GM12892 (cell line): ENCODE measurements around the gene AASDHPPT.

Source experiments
- DNase-seq: peaks from one replicate; pipeline ENCODE4 v3.0.0; 2011; ENCODE audit not compliant: insufficient read length
- FAIRE-seq: peaks from 2 replicates; lab custom pipeline; 2011; peaks lifted over from hg19 to GRCh38; lab: Jason Lieb, UNC
- POLR2A ChIP-seq: IDR thresholded peaks from 2 replicates; pipeline ENCODE4 v1.6.1; 2011; ENCODE audit warnings: low read depth, low read length, control low read depth
- POLR2AphosphoS5 ChIP-seq: IDR thresholded peaks from 2 replicates; pipeline ENCODE4 v1.6.1; 2011; ENCODE audit warnings: low read depth, low read length, control low read depth
- TAF1 ChIP-seq: IDR thresholded peaks from 2 replicates; pipeline ENCODE4 v1.6.1; 2011; ENCODE audit warnings: low read depth, mild to moderate bottlenecking, control low read depth, low read length, borderline replicate concordance

Gene AASDHPPT

GRCh38 chr11:106061249-106061784, 16.1 kb upstream of the AASDHPPT start:
- TF ChIP-seq POLR2AphosphoS5 (no peak), POLR2A (no peak), TAF1 (no peak)
- no peak for DNase-seq
- peak; percentile 14 for FAIRE-seq

GRCh38 chr11:106061954-106062949, 15.2 kb upstream of the AASDHPPT start:
- DNase-seq = no peak
- peak; percentile 57 for FAIRE-seq
- no peak for TF ChIP-seq POLR2A
- TF ChIP-seq TAF1 = no peak
- no peak for TF ChIP-seq POLR2AphosphoS5

GRCh38 chr11:106063009-106063408, 14.5 kb upstream of the AASDHPPT start:
- FAIRE-seq = no peak
- no peak for DNase-seq
- TF ChIP-seq POLR2AphosphoS5 (no peak), POLR2A (no peak), TAF1 (no peak)

DNA sequence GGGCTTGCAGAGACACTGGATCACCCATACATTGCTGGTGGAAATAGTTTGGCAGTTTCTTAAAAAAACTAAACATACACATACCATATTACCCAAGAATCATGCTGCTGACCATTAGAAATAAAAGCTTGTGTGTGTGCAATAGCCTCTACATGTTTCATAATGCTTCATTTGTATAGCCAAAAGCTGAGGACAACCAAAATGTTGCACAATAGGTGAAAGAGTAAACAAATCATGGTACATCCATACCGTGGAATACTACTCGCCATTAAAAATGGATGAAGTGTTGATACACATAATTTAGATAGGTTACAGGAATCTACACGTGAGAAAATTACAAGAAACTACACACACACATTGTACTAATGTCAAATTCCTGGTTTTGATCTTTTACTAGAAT, 6.9 kb upstream of the AASDHPPT start:
- no peak for TF ChIP-seq POLR2A
- TF ChIP-seq TAF1 = no peak
- no peak for TF ChIP-seq POLR2AphosphoS5
- DNase-seq (no peak), FAIRE-seq (peak; percentile 76)

DNA sequence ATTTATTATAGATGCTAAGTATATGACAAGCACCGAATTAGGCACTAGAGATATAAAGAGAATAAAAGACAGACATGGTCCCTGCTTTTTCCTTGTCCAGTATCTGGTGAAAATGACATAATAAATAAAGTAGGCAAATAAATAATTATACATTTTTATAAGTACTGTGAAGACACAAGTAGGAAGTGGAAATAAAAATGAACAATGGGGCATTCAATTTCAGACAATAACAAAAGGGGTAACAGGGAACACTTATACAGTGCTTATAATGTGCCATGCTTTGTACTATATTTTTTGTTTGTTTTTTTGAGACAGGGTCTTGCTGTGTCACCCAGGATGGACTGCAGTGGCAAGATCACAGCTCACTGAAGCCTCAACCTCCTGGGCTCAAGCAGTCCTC, 4.7 kb upstream of the AASDHPPT start:
- no peak for TF ChIP-seq POLR2AphosphoS5
- no peak for TF ChIP-seq TAF1
- TF ChIP-seq POLR2A = no peak
- FAIRE-seq = no peak
- DNase-seq = no peak

- DNase-seq (no peak), FAIRE-seq (no peak)
- TF ChIP-seq TAF1 = no peak
- TF ChIP-seq POLR2A = no peak
- no peak for TF ChIP-seq POLR2AphosphoS5
Observed at GRCh38 chr11:106076171-106076918, 1.1 kb upstream of the AASDHPPT start.

DNA sequence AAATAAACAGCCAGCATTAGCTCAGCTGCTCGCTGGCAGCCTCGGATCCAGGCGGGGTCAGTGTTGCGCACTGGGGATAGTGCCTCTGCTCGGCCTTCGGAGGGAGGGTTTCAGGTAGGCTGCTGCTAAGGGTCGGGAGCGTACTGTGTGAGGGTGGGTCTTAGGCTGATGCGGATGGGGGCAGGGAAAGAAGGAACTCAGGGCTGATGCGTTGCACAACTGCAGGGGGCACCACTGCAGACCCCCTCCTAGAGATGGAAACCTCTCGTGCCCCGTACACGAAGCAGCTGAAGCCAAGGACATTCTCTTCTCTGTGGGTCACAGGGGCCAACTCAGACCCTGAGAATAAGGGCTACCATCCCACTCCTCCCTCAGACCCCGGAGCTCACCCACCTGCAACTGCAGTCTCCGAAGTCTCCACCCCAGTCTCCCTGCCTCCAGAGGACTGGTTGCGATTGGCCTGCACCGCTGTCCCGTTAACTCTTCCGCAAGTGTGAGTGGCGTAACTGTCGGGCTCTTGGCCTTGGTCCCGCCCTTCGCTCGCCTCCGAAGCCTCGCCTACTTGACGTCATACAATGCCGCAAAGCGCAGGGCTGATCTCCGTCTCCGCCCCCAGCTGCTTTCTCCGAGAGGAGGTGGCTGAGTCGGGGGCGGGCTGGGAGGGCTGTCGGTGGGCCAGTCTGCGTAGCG, 398 bp upstream of the AASDHPPT start, which contains the start of gene KBTBD3:
Gene KBTBD3, minus strand, starts transcription at position 429 of the 690 bp plus-strand sequence. CDS start 18,250 bp downstream, outside the sequence.
- TF ChIP-seq POLR2A (peak; percentile 26; the same call in 1 of the 2 replicates), TAF1 (0 out of 2 replicates have a peak, but pooled peaks have one; percentile 7), POLR2AphosphoS5 (no peak)
- FAIRE-seq (peak; percentile 100), DNase-seq (peak; percentile 60)

DNA sequence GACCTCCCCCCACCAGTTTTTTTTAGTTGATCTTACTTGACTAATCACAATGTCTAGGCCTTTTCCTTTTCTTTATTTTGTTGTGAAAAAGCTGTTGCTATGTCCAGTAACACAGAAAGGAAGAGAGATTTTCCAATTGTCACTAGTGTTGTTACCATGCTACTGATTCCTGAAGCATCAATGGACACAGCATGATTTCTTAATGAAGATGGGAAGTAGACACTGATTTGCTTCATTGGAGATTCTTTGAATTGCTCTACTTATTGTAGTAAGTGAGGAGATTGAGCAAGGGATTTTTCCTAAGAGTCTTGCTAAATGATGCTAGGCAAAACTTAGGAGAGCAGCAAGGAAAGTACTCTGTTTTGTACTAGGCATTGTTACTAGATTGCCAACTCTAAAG, 4.6 kb downstream of the AASDHPPT start:
- TF ChIP-seq POLR2AphosphoS5 (no peak), POLR2A (no peak)
- FAIRE-seq (no peak), DNase-seq (no peak)

DNA sequence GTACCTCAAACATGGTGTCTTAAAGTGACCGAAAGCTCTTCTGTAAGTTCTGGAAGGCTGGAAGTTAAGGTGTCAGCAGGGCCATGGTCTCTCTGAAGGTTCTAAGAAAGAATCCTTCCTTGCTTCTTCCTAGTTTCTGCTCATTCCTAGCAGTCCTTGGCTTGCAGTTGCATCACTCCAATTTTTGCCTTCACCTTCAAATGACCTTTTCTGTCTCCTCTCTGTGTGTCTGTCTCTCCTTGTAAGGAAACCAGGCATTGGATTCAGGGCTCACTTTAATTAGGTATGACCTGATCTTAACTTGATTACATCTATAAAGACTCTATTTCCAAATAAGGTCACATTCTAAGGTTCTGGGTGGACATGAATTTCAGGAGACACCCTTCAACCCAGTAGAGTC, 8.7 kb downstream of the AASDHPPT start:
- no peak for TF ChIP-seq POLR2A
- no peak for TF ChIP-seq POLR2AphosphoS5
- no peak for DNase-seq
- FAIRE-seq = peak; percentile 30

DNA sequence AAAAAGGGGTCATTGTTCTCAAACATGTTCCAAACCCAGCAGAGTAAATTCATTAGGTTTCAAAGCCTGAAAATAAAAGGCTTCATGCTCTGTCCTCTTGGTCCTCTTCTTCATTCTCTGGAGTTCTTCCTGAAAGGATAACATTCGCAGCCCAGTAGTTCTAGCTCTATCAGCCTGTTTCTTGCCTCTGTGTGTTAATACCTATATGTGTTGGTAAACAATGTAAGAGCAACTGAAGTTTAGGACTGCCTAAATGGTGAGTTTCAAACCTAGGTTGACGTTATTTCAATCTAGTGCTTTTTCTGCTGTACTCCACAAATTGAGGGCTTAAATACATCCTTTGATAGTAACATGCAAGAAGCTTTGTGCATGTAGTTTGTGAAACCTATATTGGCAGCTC, 9.4 kb downstream of the AASDHPPT start:
- DNase-seq (no peak), FAIRE-seq (peak; percentile 61)
- TF ChIP-seq POLR2A (no peak), TAF1 (no peak), POLR2AphosphoS5 (no peak)
